KMS-11 (cell line): ENCODE measurements around the gene WDR18.

Experiments
- H2AFZ ChIP-seq: fragments of 200-600 bp; sonication (generic); 2 replicates; pipeline ENCODE4 v1.6.1; 2016; ENCODE audit warnings: antibody characterized with exemption, mixed run types, low read depth
- H3K27ac ChIP-seq: fragments of 200-600 bp; sonication (generic); 2 replicates; pipeline ENCODE4 v1.6.1; 2016; ENCODE audit warnings: mild to moderate bottlenecking, mixed run types
- H3K27me3 ChIP-seq: fragments of 200-600 bp; sonication (generic); 2 replicates; pipeline ENCODE4 v1.6.1; 2017; ENCODE audit warnings: mild to moderate bottlenecking, low read depth, mixed run types, moderate library complexity; ENCODE audit not compliant: insufficient read depth
- H3K36me3 ChIP-seq: fragments of 200-600 bp; sonication (generic); 2 replicates; pipeline ENCODE4 v1.6.1; 2017; ENCODE audit warnings: mild to moderate bottlenecking, mixed run types; ENCODE audit not compliant: insufficient read depth
- H3K4me1 ChIP-seq: fragments of 200-600 bp; sonication (generic); 2 replicates; pipeline ENCODE4 v1.6.1; 2016; ENCODE audit warnings: mild to moderate bottlenecking, low read depth, mixed run types; ENCODE audit not compliant: poor library complexity, severe bottlenecking
- H3K4me2 ChIP-seq: fragments of 200-600 bp; sonication (generic); 2 replicates; pipeline ENCODE4 v1.7.0; 2016; ENCODE audit warnings: mild to moderate bottlenecking, mixed run types
- H3K4me3 ChIP-seq: fragments of 200-600 bp; sonication (generic); IDR thresholded peaks from 2 replicates; pipeline ENCODE4 v1.6.1; 2017; ENCODE audit warnings: low read depth, low read length, mixed read lengths; ENCODE audit not compliant: insufficient read depth
- H3K79me2 ChIP-seq: fragments of 200-600 bp; sonication (generic); 2 replicates; pipeline ENCODE4 v1.6.1; 2016; ENCODE audit warnings: low read depth, mixed run types; ENCODE audit not compliant: insufficient read depth
- H3K9ac ChIP-seq: fragments of 200-600 bp; sonication (generic); 2 replicates; pipeline ENCODE4 v1.6.1; 2016; ENCODE audit warnings: mild to moderate bottlenecking, mixed run types
- H4K20me1 ChIP-seq: fragments of 200-600 bp; sonication (generic); 2 replicates; pipeline ENCODE4 v1.6.1; 2016; ENCODE audit warnings: mild to moderate bottlenecking, mixed run types; ENCODE audit not compliant: insufficient read depth
- TF ChIP-seq, protein P1 (sequence below): fragments of 200-600 bp; sonication (generic); conservative IDR thresholded peaks from 2 replicates; pipeline ENCODE4 v1.6.1; 2017; ENCODE audit warnings: low read depth, mild to moderate bottlenecking, antibody characterized with exemption, low read length, moderate library complexity, mixed read lengths

Gene WDR18

DNA sequence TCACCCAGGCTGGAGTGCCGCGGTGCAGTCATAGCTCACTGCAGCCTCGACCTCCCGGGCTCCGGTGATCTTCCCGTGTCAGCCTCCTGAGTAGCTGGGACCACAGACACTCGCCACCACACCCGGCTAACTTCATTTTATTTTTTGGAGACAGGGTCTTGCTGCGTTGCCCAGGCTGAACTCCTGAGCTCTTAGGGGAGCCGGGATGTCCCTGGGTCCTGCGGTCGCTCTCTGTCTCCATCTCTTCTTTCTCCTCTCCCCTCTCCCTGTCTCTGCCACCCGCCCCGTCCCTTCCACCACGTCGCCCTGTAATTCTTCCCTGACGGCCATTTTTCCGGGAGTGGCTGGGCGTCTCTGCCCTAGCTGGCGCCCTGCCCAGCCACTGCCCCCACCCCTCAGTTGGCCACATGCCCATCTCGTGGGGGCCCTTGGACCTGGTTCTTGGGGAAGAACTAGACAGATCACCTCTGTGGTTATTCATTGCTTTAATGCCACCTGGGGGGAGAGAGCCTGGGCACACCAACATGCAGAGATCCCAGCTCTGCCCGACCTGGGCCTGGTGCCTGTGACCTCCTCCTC is 39.4 kb upstream of the WDR18 start:
- Histone ChIP-seq H3K79me2 (no peaks in the 10 kb centered on the region; the same call in 1 of the 2 replicates), H3K27me3 (no peaks in the 10 kb centered on the region), H3K9ac (no peak overlapping the region), H3K36me3 (no peaks in the 10 kb centered on the region), H2AFZ (no peak overlapping the region), H3K27ac (no peak overlapping the region), H3K4me2 (no peak overlapping the region), H3K4me1 (peaks cover 15% of the 10 kb centered on the region), H4K20me1 (no peaks in the 10 kb centered on the region), H3K4me3 (no peak overlapping the region)
- TF ChIP-seq, protein P1, sequence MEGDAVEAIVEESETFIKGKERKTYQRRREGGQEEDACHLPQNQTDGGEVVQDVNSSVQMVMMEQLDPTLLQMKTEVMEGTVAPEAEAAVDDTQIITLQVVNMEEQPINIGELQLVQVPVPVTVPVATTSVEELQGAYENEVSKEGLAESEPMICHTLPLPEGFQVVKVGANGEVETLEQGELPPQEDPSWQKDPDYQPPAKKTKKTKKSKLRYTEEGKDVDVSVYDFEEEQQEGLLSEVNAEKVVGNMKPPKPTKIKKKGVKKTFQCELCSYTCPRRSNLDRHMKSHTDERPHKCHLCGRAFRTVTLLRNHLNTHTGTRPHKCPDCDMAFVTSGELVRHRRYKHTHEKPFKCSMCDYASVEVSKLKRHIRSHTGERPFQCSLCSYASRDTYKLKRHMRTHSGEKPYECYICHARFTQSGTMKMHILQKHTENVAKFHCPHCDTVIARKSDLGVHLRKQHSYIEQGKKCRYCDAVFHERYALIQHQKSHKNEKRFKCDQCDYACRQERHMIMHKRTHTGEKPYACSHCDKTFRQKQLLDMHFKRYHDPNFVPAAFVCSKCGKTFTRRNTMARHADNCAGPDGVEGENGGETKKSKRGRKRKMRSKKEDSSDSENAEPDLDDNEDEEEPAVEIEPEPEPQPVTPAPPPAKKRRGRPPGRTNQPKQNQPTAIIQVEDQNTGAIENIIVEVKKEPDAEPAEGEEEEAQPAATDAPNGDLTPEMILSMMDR: no peak

DNA sequence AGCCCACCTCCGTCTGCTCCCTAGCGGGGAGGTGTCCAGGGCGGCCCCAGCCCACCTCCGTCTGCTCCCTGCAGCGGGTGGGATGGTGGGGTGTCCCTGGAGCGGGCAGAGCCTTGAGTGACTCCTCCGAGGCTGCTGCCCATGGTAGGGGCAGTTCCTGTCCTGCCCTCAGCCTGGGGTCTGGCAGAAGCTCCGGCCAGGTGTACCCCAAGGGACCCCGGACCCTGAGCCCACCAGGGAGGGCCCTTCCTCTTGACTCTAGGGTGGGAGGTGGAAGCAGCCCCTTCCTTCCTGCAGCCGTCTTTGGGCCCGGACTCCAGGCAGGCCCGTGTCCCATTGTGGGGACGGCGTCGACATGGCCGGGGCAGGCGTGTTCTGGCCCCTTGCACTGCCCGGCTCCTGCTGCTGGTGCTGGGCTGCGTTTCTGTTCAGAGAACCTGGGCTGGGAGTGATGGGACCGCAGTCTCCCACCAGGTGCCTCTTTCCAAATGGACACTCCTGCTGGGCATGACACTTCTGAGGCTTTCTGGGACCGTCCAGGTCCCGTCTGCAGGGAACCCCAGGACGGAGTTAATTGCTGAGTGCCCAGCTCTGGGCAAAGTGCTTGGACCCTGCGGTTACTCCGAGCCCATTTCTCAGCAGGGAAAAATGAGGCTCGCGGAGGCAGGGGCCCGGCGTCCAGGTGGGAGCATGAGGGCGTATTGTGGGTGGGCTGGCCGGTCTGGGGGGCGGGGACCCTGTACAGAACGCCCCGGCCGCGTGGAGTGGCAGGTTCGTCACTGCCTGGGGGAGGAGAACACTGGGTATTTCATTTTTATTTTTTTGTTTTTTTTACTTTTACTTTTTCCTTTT is 38.5 kb upstream of the WDR18 start:
- Histone ChIP-seq H3K36me3 (no peaks in the 10 kb centered on the region), H3K27ac (no peak overlapping the region), H3K27me3 (no peaks in the 10 kb centered on the region), H4K20me1 (no peaks in the 10 kb centered on the region), H3K9ac (no peak overlapping the region), H3K79me2 (no peaks in the 10 kb centered on the region; the same call in 1 of the 2 replicates), H3K4me3 (no peak overlapping the region), H3K4me2 (no peak overlapping the region), H3K4me1 (peaks cover 6% of the 10 kb centered on the region), H2AFZ (no peak overlapping the region)
- TF ChIP-seq, protein P1: no peak

DNA sequence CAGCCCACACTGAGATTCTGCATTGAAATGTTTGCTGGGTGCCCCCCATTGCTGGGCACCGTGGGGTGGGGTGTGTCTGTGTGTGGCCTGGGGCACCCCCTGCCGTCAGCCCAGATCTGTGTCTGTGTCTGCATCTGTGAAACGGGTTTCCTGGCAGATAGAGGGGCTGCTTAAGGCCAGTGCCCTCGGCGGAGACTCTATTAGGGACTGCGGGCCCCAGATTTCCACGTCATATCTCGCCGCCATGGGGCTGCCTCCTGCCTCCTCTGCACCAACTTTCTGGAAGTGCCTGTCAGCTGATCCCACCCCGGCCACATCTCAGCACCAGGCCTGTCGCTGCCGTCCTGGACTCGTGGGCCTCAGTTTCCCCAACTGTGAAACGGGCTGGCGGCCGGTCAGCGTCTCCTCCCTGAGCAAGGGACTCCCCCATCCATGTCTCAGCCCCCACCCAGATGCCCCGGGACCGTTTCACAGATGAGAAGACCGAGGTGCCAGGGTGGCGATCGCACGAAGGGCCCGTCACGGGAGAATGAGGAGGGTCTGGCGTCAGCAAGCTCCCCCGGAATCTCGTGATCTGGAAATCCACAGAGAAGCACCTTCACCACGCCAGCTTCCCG is 36.9 kb upstream of the WDR18 start:
- Histone ChIP-seq H2AFZ (no peak overlapping the region), H3K4me3 (no peak overlapping the region), H3K4me1 (no peaks in the 10 kb centered on the region), H3K36me3 (no peaks in the 10 kb centered on the region), H3K27me3 (no peaks in the 10 kb centered on the region), H4K20me1 (no peaks in the 10 kb centered on the region), H3K4me2 (no peak overlapping the region), H3K27ac (no peak overlapping the region), H3K79me2 (no peaks in the 10 kb centered on the region; the same call in 1 of the 2 replicates), H3K9ac (no peak overlapping the region)
- TF ChIP-seq, protein P1: no peak

DNA sequence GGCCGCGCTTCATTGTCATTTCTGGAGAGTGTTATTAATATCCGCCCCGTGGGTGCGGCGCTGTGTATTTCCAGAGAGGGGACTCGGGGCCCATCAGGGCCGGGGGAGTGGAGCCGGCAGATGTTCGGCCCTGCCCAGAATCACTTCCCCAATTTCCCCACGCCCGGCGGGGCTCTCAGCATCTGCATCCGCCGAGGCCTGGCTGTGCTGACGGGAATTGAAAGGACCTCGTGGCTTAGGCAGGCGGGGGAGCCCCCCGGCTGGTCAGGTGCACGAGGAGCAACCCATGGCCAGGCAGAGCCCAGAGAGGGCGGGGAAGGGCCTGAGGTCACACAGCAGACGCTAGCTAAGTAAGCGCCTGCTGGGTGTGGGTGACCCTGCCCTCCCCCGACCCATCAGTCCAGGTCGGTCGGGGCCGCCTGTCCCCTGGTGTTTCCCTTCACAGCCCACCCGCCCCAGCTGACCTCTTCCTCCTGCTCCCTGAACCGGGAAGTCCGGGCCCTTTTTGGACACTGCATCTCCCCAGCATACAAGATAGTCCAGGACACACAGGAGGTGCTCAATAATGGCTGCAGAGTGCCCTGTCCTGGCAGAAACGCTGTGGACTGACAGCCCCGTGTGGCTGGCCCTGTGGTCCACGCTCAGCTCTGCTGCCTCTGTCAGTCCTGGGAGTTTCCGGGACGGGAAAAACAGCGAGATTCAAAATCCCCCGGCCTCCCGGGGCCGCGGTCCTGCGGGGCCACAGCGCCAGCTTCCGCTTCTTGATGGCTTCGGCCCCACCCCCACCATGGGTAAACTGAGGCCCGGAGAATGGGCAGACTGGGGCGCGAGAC is 36.2 kb upstream of the WDR18 start:
- no peaks in the 10 kb centered on the region for H3K27me3 ChIP-seq
- H3K36me3 ChIP-seq: no peaks in the 10 kb centered on the region
- TF ChIP-seq, protein P1: no peak
- no peak overlapping the region for H3K9ac ChIP-seq
- H4K20me1 ChIP-seq: no peaks in the 10 kb centered on the region
- H3K4me1 ChIP-seq: no peaks in the 10 kb centered on the region
- H3K4me2 ChIP-seq: no peak overlapping the region
- H3K79me2 ChIP-seq: no peaks in the 10 kb centered on the region; the same call in 1 of the 2 replicates
- no peak overlapping the region for H2AFZ ChIP-seq
- no peak overlapping the region for H3K4me3 ChIP-seq
- H3K27ac ChIP-seq: no peak overlapping the region
